GM23338 (cell line): ENCODE data around the gene DLG2. TPM values are rescaled to one million over a fixed set of nuclear protein-coding genes. Genes with fewer than 3 reads are reported as not detected.

ENCODE experiments used
- ATAC-seq: fragments of 200-7000 bp; cut with Tn5 transposase; 3 replicates; pipeline ENCODE4 v1.9.1; 2020
- DNase-seq: peaks from one replicate; pipeline ENCODE4 v3.0.0-alpha.2; 2015; ENCODE audit warnings: low spot score
- H2AFZ ChIP-seq: fragments of 200-600 bp; sonication (generic); 2 replicates; pipeline ENCODE4 v1.8.0; 2016; ENCODE audit warnings: antibody characterized with exemption, mild to moderate bottlenecking, moderate library complexity
- H3F3A ChIP-seq: fragments of 200-600 bp; sonication (generic); replicated peaks from 2 replicates; pipeline ENCODE4 v1.8.0; 2017; ENCODE audit warnings: antibody characterized with exemption, mixed run types, low read depth
- H3K27ac ChIP-seq: fragments of 200-600 bp; sonication (generic); 2 replicates; pipeline ENCODE4 v1.6.1; 2016; ENCODE audit warnings: low read depth
- H3K27me3 ChIP-seq: fragments of 200-600 bp; sonication (generic); 2 replicates; pipeline ENCODE4 v1.8.0; 2016; ENCODE audit warnings: mild to moderate bottlenecking, mixed run types, moderate library complexity; ENCODE audit not compliant: insufficient read depth
- H3K36me3 ChIP-seq: fragments of 200-600 bp; sonication (generic); 2 replicates; pipeline ENCODE4 v1.8.0; 2016; ENCODE audit warnings: mild to moderate bottlenecking; ENCODE audit not compliant: insufficient read depth
- H3K4me1 ChIP-seq: fragments of 200-600 bp; sonication (generic); 2 replicates; pipeline ENCODE4 v1.8.0; 2016; ENCODE audit warnings: mild to moderate bottlenecking, moderate library complexity; ENCODE audit not compliant: insufficient read depth
- H3K4me2 ChIP-seq: fragments of 200-600 bp; sonication (generic); 2 replicates; pipeline ENCODE4 v1.7.1; 2017; ENCODE audit warnings: mixed run types
- H3K4me3 ChIP-seq: fragments of 200-600 bp; sonication (generic); 2 replicates; pipeline ENCODE4 v1.6.1; 2016; ENCODE audit warnings: mixed run types
- H3K79me2 ChIP-seq: fragments of 200-600 bp; sonication (generic); replicated peaks from 2 replicates; pipeline ENCODE4 v1.8.0; 2017; ENCODE audit warnings: mild to moderate bottlenecking; ENCODE audit not compliant: insufficient read depth
- H3K9me2 ChIP-seq: fragments of 200-600 bp; sonication (generic); 2 replicates; pipeline ENCODE4 v1.8.0; 2017; ENCODE audit not compliant: insufficient read depth
- H4K20me1 ChIP-seq: fragments of 200-600 bp; sonication (generic); replicated peaks from 2 replicates; pipeline ENCODE4 v1.8.0; 2017; ENCODE audit warnings: mild to moderate bottlenecking; ENCODE audit not compliant: insufficient read depth
- H3K27ac Mint-ChIP-seq: 2 replicates; pipeline ENCODE4 v1.8.0; 2020; ENCODE audit warnings: inconsistent platforms, mild to moderate bottlenecking, moderate library complexity, mixed read lengths
- H3K27me3 Mint-ChIP-seq: 3 replicates; pipeline ENCODE4 v1.8.0; 2022; ENCODE audit warnings: low read depth, mild to moderate bottlenecking, moderate library complexity, mixed read lengths, inconsistent platforms; ENCODE audit not compliant: insufficient read depth, poor library complexity
- H3K36me3 Mint-ChIP-seq: 3 replicates; pipeline ENCODE4 v1.8.0; 2021; ENCODE audit warnings: low read depth, mild to moderate bottlenecking, inconsistent platforms, moderate library complexity, mixed read lengths
- H3K4me1 Mint-ChIP-seq: 3 replicates; pipeline ENCODE4 v1.8.0; 2020; ENCODE audit warnings: mild to moderate bottlenecking, inconsistent platforms, mixed read lengths
- H3K4me3 Mint-ChIP-seq: 3 replicates; pipeline ENCODE4 v1.8.0; 2021; ENCODE audit warnings: moderate library complexity, mild to moderate bottlenecking, inconsistent platforms, mixed read lengths
- H3K9me3 Mint-ChIP-seq: 3 replicates; pipeline ENCODE4 v1.8.0; 2020; ENCODE audit warnings: moderate library complexity, mild to moderate bottlenecking, inconsistent platforms, mixed read lengths
- CREB1 ChIP-seq: fragments of 250-450 bp; sonication (Bioruptor Pico); IDR thresholded peaks from 2 replicates; pipeline ENCODE4 v1.5.0; 2020; ENCODE audit warnings: low read depth, mild to moderate bottlenecking, moderate library complexity
- CTCF ChIP-seq, 2 experiments: fragments of 200-600 bp in 1 of 2; sonication (generic) in 1 of 2; conservative IDR thresholded peaks; 2 replicates each; pipeline versions ENCODE4 v1.5.1 to v1.6.1; 2016 to 2017; ENCODE audit warnings: antibody characterized with exemption in 2 of 2, low read depth in 2 of 2, mild to moderate bottlenecking in 2 of 2, moderate library complexity in 1 of 2
- ETS1 ChIP-seq: IDR thresholded peaks from 2 replicates; pipeline ENCODE4 v1.6.1; 2016; ENCODE audit warnings: antibody characterized with exemption
- EZH2 ChIP-seq: fragments of 200-600 bp; sonication (generic); IDR thresholded peaks from one replicate; pipeline ENCODE4 v1.8.0; 2017; ENCODE audit warnings: antibody characterized with exemption, mild to moderate bottlenecking, low read depth; ENCODE audit not compliant: unreplicated experiment
- EZH2phosphoT487 ChIP-seq: fragments of 200-600 bp; sonication (generic); IDR thresholded peaks from one replicate; pipeline ENCODE4 v1.8.1; 2018; ENCODE audit warnings: antibody characterized with exemption; ENCODE audit not compliant: unreplicated experiment
- JUNB ChIP-seq: IDR thresholded peaks from one replicate; pipeline ENCODE4 v1.6.1; 2016; ENCODE audit warnings: antibody characterized with exemption; ENCODE audit not compliant: unreplicated experiment
- NANOG ChIP-seq: IDR thresholded peaks from 2 replicates; pipeline ENCODE4 v1.6.1; 2016; ENCODE audit warnings: antibody characterized with exemption, borderline replicate concordance
- POLR2AphosphoS5 ChIP-seq: IDR thresholded peaks from 2 replicates; pipeline ENCODE4 v1.6.1; 2016; ENCODE audit warnings: antibody characterized with exemption, low read depth
- STAT1 ChIP-seq: IDR thresholded peaks from one replicate; pipeline ENCODE4 v1.6.1; 2016; ENCODE audit warnings: antibody characterized with exemption; ENCODE audit not compliant: unreplicated experiment
- ZNF114 ChIP-seq: fragments of 250-450 bp; sonication (Bioruptor Pico); IDR thresholded peaks from 2 replicates; pipeline ENCODE4 v1.5.0; 2020; ENCODE audit warnings: mild to moderate bottlenecking, moderate library complexity
- polyA plus RNA-seq: library from polyadenylated mRNA; unstranded; fragments of >200 nt; fragmentation: Nextera tagmentation; extraction: Ambion mirVana; gene quantifications from 2 replicates; pipeline ENCODE4 v1.2.1, GENCODE V29; 2016
- total RNA-seq: library from RNA; depleted of rRNA; stranded (reverse); fragments of >200 nt; shearing (Covaris generic); gene quantifications from 2 replicates; pipeline ENCODE4 v1.2.3, GENCODE V29; 2014
- TF ChIP-seq, protein P1 (sequence below): IDR thresholded peaks from one replicate; pipeline ENCODE4 v1.6.1; 2018; ENCODE audit warnings: antibody characterized with exemption; ENCODE audit not compliant: unreplicated experiment
- TF ChIP-seq, protein P2 (sequence below): fragments of 250-450 bp; sonication (Bioruptor Pico); IDR thresholded peaks from 2 replicates; pipeline ENCODE4 v1.5.0; 2020; ENCODE audit warnings: mild to moderate bottlenecking, moderate library complexity

Gene DLG2
- total and polyA plus RNA-seq, 2 experiments from 2014 or later, result 19.8 to 21.5 TPM

DNA sequence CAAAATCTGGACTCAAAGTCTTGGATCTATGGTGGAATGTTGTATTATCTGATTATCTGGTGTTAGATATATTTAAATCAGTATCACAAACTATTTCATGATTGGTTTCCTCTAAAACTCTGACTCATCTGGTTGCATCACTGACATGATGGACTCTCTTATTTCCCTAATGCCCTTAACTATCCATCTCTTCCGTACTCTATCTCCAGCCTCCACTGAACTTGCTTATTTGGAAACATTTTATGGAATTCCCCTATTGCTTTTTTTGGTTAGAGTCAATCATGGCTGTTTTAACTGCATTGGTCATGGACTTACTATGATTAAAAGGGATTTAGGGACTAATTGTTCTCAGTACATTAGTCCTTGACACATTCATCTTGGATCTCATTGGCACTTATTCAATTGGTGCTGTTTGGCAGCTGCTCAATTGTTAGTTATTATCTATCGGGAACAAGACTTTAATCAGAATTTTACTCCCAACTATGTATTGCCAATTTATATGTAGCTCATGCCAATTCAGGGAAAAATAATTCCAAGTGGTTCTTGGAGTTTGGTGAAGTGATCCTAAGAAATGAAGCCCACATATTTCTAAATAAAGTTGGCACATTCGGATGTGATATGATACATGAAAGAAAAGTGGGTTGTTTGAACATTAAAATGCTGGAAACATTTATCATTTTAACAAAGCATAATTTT lies 1399.0 kb downstream of the DLG2 start (continued):
- TF ChIP-seq, protein P1, sequence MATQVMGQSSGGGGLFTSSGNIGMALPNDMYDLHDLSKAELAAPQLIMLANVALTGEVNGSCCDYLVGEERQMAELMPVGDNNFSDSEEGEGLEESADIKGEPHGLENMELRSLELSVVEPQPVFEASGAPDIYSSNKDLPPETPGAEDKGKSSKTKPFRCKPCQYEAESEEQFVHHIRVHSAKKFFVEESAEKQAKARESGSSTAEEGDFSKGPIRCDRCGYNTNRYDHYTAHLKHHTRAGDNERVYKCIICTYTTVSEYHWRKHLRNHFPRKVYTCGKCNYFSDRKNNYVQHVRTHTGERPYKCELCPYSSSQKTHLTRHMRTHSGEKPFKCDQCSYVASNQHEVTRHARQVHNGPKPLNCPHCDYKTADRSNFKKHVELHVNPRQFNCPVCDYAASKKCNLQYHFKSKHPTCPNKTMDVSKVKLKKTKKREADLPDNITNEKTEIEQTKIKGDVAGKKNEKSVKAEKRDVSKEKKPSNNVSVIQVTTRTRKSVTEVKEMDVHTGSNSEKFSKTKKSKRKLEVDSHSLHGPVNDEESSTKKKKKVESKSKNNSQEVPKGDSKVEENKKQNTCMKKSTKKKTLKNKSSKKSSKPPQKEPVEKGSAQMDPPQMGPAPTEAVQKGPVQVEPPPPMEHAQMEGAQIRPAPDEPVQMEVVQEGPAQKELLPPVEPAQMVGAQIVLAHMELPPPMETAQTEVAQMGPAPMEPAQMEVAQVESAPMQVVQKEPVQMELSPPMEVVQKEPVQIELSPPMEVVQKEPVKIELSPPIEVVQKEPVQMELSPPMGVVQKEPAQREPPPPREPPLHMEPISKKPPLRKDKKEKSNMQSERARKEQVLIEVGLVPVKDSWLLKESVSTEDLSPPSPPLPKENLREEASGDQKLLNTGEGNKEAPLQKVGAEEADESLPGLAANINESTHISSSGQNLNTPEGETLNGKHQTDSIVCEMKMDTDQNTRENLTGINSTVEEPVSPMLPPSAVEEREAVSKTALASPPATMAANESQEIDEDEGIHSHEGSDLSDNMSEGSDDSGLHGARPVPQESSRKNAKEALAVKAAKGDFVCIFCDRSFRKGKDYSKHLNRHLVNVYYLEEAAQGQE, result no peak
- TF ChIP-seq ETS1 (no peak), EZH2phosphoT487 (no peak), JUNB (no peak), ZNF114 (CRISPR knock-in tag) (no peak)

- no peak overlapping the region for H3K4me3 ChIP-seq
- H3K79me2 ChIP-seq, result no peaks in the 10 kb centered on the region
- H3K4me1 ChIP-seq, result no peaks in the 10 kb centered on the region
- H3K27me3 ChIP-seq, result no peaks in the 10 kb centered on the region
- ATAC-seq (no peak), DNase-seq (no peak)
- no peaks in the 10 kb centered on the region for H3K36me3 ChIP-seq
- no peaks in the 10 kb centered on the region for H3F3A ChIP-seq
- no peaks in the 10 kb centered on the region for H3K4me1 Mint-ChIP-seq
- no peaks in the 10 kb centered on the region for H3K9me3 Mint-ChIP-seq
- H3K4me2 ChIP-seq, result no peak overlapping the region
- no peaks in the 10 kb centered on the region for H3K27me3 Mint-ChIP-seq
- H3K27ac ChIP-seq, result no peak overlapping the region
- 0 out of 2 replicates have a peak, but pooled peaks cover 5% of the 10 kb centered on the region for H3K9me2 ChIP-seq
- no peaks in the 10 kb centered on the region for H3K36me3 Mint-ChIP-seq
- H4K20me1 ChIP-seq, result no peaks in the 10 kb centered on the region
- no peak overlapping the region for H3K4me3 Mint-ChIP-seq
- peak overlapping the region; percentile 49 for H3K27ac Mint-ChIP-seq
- H2AFZ ChIP-seq, result peak overlapping the region; percentile 38; the same call in 1 of the 2 replicates
- TF ChIP-seq CREB1 (CRISPR knock-in tag) (no peak), CTCF (conservative IDR thresholded peaks at IDR 0.05; ENCODE audit: low read depth in 2 of 2) (no peak), EZH2 (no peak), NANOG (no peak), EZH2phosphoT487 (no peak), STAT1 (no peak), POLR2AphosphoS5 (no peak), ZNF114 (CRISPR knock-in tag) (no peak)
- TF ChIP-seq, protein P2, sequence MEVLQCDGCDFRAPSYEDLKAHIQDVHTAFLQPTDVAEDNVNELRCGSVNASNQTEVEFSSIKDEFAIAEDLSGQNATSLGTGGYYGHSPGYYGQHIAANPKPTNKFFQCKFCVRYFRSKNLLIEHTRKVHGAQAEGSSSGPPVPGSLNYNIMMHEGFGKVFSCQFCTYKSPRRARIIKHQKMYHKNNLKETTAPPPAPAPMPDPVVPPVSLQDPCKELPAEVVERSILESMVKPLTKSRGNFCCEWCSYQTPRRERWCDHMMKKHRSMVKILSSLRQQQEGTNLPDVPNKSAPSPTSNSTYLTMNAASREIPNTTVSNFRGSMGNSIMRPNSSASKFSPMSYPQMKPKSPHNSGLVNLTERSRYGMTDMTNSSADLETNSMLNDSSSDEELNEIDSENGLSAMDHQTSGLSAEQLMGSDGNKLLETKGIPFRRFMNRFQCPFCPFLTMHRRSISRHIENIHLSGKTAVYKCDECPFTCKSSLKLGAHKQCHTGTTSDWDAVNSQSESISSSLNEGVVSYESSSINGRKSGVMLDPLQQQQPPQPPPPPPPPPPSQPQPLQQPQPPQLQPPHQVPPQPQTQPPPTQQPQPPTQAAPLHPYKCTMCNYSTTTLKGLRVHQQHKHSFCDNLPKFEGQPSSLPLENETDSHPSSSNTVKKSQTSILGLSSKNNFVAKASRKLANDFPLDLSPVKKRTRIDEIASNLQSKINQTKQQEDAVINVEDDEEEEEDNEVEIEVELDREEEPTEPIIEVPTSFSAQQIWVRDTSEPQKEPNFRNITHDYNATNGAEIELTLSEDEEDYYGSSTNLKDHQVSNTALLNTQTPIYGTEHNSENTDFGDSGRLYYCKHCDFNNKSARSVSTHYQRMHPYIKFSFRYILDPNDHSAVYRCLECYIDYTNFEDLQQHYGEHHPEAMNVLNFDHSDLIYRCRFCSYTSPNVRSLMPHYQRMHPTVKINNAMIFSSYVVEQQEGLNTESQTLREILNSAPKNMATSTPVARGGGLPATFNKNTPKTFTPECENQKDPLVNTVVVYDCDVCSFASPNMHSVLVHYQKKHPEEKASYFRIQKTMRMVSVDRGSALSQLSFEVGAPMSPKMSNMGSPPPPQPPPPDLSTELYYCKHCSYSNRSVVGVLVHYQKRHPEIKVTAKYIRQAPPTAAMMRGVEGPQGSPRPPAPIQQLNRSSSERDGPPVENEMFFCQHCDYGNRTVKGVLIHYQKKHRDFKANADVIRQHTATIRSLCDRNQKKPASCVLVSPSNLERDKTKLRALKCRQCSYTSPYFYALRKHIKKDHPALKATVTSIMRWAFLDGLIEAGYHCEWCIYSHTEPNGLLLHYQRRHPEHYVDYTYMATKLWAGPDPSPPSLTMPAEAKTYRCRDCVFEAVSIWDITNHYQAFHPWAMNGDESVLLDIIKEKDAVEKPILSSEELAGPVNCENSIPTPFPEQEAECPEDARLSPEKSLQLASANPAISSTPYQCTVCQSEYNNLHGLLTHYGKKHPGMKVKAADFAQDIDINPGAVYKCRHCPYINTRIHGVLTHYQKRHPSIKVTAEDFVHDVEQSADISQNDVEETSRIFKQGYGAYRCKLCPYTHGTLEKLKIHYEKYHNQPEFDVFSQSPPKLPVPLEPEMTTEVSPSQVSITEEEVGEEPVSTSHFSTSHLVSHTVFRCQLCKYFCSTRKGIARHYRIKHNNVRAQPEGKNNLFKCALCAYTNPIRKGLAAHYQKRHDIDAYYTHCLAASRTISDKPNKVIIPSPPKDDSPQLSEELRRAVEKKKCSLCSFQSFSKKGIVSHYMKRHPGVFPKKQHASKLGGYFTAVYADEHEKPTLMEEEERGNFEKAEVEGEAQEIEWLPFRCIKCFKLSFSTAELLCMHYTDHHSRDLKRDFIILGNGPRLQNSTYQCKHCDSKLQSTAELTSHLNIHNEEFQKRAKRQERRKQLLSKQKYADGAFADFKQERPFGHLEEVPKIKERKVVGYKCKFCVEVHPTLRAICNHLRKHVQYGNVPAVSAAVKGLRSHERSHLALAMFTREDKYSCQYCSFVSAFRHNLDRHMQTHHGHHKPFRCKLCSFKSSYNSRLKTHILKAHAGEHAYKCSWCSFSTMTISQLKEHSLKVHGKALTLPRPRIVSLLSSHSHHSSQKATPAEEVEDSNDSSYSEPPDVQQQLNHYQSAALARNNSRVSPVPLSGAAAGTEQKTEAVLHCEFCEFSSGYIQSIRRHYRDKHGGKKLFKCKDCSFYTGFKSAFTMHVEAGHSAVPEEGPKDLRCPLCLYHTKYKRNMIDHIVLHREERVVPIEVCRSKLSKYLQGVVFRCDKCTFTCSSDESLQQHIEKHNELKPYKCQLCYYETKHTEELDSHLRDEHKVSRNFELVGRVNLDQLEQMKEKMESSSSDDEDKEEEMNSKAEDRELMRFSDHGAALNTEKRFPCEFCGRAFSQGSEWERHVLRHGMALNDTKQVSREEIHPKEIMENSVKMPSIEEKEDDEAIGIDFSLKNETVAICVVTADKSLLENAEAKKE (CRISPR knock-in tag), result no peak
Observed at GRCh38 chr11:84224042-84224441, 1403.1 kb downstream of the DLG2 start.
